ENCODE data around the gene PRSS22.

The PRSS22 gene

DNA sequence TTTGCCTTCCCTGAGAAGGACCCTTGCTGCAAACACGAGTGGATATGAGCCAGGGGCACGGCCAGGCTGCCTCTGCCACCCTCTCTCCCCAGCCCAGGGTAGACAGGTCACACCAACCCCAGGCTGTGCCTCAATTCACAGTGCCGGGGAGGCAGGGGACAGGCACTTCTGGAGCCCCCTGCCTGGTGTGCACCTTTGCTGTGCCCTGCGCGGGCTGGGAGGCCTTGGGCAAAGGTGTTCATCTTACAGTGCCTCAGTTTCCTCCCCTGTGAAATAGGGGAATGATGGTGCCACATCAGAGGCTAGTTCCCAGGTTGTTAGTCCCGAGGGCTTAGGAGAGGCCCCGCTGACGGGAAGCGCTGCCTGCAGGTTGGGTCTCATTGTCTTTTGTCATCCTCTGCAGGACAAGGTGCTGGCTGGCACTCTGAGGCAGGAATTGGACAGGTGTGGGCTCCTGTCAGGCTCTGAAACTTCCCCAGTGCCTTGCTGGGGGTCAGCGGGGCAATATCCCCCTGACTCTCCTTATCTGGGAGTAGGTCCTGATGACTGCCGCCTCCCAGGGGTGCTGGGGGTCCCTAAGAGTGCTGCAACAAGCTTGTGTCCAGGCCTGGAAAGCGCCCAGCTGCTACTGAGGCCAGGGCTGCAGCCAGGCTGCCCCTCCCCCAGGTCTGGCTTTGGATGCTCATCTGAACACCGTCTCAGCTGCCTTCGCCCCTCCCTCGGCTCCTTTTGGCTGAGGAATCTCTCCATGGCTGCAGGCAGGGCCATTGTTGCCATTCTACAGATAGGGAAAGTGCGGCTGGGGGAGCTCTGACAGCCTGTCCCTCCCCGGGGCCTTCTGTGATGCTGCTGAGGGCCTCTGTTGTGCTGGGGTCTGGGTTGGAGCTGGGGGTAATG lies 37.8 kb downstream of the PRSS22 start:
- Histone ChIP-seq H3K27me3 (ENCODE audit: insufficient read depth, low read depth) (peaks cover 90% of the 10 kb centered on the region), H3K4me2 (no peak overlapping the region), H3K79me2 (ENCODE audit: insufficient read depth, low read depth) (no peaks in the 10 kb centered on the region), H3K4me3 (IDR thresholded peaks at IDR 0.05; ENCODE audit: insufficient read depth, low read depth, low read length) (no peak overlapping the region), H3K9ac (no peak overlapping the region), H3K36me3 (ENCODE audit: insufficient read depth) (no peaks in the 10 kb centered on the region), H3K27ac (no peak overlapping the region), H4K20me1 (ENCODE audit: insufficient read depth) (no peaks in the 10 kb centered on the region), H2AFZ (ENCODE audit: low read depth) (no peak overlapping the region), H3K4me1 (ENCODE audit: low read depth, poor library complexity, severe bottlenecking) (no peaks in the 10 kb centered on the region)
- TF ChIP-seq, protein P1, sequence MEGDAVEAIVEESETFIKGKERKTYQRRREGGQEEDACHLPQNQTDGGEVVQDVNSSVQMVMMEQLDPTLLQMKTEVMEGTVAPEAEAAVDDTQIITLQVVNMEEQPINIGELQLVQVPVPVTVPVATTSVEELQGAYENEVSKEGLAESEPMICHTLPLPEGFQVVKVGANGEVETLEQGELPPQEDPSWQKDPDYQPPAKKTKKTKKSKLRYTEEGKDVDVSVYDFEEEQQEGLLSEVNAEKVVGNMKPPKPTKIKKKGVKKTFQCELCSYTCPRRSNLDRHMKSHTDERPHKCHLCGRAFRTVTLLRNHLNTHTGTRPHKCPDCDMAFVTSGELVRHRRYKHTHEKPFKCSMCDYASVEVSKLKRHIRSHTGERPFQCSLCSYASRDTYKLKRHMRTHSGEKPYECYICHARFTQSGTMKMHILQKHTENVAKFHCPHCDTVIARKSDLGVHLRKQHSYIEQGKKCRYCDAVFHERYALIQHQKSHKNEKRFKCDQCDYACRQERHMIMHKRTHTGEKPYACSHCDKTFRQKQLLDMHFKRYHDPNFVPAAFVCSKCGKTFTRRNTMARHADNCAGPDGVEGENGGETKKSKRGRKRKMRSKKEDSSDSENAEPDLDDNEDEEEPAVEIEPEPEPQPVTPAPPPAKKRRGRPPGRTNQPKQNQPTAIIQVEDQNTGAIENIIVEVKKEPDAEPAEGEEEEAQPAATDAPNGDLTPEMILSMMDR (conservative IDR thresholded peaks at IDR 0.05; ENCODE audit: low read depth, low read length), result no peak

DNA sequence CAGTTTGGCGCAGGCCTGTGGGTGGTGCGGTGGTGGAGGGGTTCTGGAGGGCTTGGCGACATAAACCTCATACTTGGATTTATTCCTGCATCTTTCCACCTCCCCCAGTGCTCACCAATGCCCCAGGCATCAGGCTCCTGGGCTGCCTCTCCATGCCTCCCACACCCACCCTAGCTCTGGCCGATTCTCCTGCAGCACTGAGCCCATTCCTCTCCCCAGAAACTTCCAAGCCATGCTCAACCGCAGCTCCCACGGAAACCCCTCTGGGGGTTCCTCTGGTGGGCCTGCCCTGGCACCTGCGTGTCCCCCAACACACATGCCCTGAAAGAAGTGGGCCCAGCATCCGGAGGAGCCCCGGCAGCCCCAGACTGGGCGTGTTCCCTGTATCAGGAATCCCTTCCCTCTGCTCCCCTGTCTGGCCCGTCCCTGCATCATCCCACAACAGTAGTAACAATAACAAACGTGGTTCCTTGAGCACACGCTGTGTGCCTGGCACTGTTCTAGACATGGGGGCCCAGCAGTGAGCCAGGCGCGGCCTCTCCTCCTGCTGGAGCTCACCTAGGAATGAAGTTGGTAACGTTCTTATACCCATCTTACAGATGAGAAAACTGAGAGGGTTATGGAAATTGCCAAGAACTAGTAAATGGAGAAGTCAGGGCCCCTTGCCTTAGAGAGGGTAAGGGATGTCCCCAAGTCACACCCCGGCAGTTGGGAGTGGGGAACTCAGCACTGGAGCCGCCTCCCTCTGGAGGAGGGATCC lies 38.6 kb downstream of the PRSS22 start:
- TF ChIP-seq, protein P1 (conservative IDR thresholded peaks at IDR 0.05; ENCODE audit: low read depth, low read length), result no peak
- peaks cover 90% of the 10 kb centered on the region for H3K27me3 ChIP-seq (ENCODE audit: insufficient read depth, low read depth)
- H3K4me3 ChIP-seq (IDR thresholded peaks at IDR 0.05; ENCODE audit: insufficient read depth, low read depth, low read length), result no peak overlapping the region
- no peak overlapping the region for H3K27ac ChIP-seq
- H4K20me1 ChIP-seq (ENCODE audit: insufficient read depth), result no peaks in the 10 kb centered on the region
- no peak overlapping the region for H3K9ac ChIP-seq
- no peak overlapping the region for H3K4me2 ChIP-seq
- H2AFZ ChIP-seq (ENCODE audit: low read depth), result no peak overlapping the region
- H3K4me1 ChIP-seq (ENCODE audit: low read depth, poor library complexity, severe bottlenecking), result no peaks in the 10 kb centered on the region
- no peaks in the 10 kb centered on the region for H3K36me3 ChIP-seq (ENCODE audit: insufficient read depth)
- H3K79me2 ChIP-seq (ENCODE audit: insufficient read depth, low read depth), result no peaks in the 10 kb centered on the region

DNA sequence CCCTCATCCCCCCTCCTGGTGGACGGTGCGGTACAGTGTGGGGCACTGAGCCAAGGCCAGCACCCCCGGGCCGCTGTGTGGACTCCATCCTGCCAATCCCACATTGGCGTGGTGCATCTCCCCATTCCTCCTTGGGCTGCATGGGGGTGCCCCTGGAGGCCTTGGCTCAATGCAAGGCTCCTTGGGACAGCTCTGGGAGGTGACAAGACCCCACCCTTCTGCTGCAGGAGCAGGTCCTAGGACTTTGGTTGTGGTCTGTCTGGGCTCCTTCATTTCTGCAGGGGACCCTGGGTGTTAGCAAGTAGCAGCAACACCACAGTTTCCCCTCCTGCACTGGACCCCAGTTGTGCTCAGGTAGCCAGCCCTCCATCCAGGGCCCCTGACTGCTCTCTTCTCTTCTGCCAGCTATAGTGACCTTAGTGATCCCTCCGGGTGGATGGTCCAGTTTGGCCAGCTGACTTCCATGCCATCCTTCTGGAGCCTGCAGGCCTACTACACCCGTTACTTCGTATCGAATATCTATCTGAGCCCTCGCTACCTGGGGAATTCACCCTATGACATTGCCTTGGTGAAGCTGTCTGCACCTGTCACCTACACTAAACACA lies 39.6 kb downstream of the PRSS22 start:
- Histone ChIP-seq H3K27ac (no peak overlapping the region), H3K4me1 (ENCODE audit: low read depth, poor library complexity, severe bottlenecking) (no peaks in the 10 kb centered on the region), H3K9ac (no peak overlapping the region), H3K4me2 (no peak overlapping the region), H3K36me3 (ENCODE audit: insufficient read depth) (no peaks in the 10 kb centered on the region), H2AFZ (ENCODE audit: low read depth) (no peak overlapping the region), H3K4me3 (IDR thresholded peaks at IDR 0.05; ENCODE audit: insufficient read depth, low read depth, low read length) (no peak overlapping the region), H3K79me2 (ENCODE audit: insufficient read depth, low read depth) (no peaks in the 10 kb centered on the region), H4K20me1 (ENCODE audit: insufficient read depth) (no peaks in the 10 kb centered on the region), H3K27me3 (ENCODE audit: insufficient read depth, low read depth) (peaks cover 90% of the 10 kb centered on the region)
- TF ChIP-seq, protein P1 (conservative IDR thresholded peaks at IDR 0.05; ENCODE audit: low read depth, low read length), result no peak

DNA sequence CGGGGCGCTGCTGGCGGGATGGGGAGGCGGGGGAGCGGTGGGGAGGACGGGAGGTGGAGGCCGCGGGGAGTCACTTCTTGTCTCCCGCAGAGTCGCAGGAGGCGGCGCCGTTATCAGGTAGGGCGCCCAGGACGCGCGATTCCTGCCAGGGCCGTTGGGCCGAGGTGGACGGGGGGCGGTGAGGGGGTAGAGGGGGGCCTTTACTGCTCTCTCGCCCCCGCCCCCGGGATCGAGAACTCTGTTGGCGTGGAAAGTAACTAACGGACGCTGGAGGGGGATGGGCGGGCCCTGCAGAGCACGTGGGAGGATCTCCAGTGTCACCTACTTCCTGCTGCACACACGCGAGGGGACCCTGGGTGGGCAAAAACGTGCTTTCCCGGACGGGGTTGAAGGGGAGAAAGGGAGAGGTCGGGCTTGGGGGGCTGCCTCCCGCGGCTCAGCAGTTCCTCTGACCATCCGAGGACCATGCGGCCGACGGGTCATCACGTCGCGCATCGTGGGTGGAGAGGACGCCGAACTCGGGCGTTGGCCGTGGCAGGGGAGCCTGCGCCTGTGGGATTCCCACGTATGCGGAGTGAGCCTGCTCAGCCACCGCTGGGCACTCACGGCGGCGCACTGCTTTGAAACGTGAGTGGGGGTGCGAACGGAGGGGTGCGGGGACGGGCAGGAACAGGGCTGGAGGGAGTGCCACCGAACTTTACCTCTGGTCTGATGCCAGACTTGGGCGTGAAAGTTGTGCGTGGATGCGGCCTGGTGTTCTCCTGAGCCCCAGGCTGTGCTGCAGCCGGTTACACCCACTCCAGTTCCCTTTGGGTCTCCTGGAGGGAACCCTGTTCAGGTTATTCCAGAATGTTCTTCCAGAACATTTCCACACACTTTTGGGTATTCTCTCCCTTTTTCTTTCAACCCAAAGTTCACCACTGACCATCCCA lies 40.4 kb downstream of the PRSS22 start:
- H3K4me3 ChIP-seq (IDR thresholded peaks at IDR 0.05; ENCODE audit: insufficient read depth, low read depth, low read length), result no peak overlapping the region
- no peaks in the 10 kb centered on the region for H3K79me2 ChIP-seq (ENCODE audit: insufficient read depth, low read depth)
- no peak overlapping the region for H3K9ac ChIP-seq
- peaks cover 90% of the 10 kb centered on the region for H3K27me3 ChIP-seq (ENCODE audit: insufficient read depth, low read depth)
- no peaks in the 10 kb centered on the region for H3K4me1 ChIP-seq (ENCODE audit: low read depth, poor library complexity, severe bottlenecking)
- H4K20me1 ChIP-seq (ENCODE audit: insufficient read depth), result no peaks in the 10 kb centered on the region
- H3K36me3 ChIP-seq (ENCODE audit: insufficient read depth), result no peaks in the 10 kb centered on the region
- no peak overlapping the region for H3K27ac ChIP-seq
- TF ChIP-seq, protein P1 (conservative IDR thresholded peaks at IDR 0.05; ENCODE audit: low read depth, low read length), result no peak
- H2AFZ ChIP-seq (ENCODE audit: low read depth), result no peak overlapping the region
- no peak overlapping the region for H3K4me2 ChIP-seq
